Islet of Langerhans (tissue), 1 donor: ENCODE measurements around the gene LIG3.
A peak's percentile ranks its signal among the peaks of the same experiment; 100 is the strongest.
"Not testable (repeated sequence)": the region's sequence is repeated elsewhere in the genome, so short reads cannot be mapped to it uniquely, and the experiment has no call there.

Experiments
- FAIRE-seq: peaks from one replicate; lab custom pipeline; 2011; peaks lifted over from hg19 to GRCh38; lab: Jason Lieb, UNC

Gene LIG3

GRCh38 chr17:34980353-34980680 lies at the start of gene LIG3:
Gene LIG3 (plus strand): TSS chr17:34980512. CDS start chr17:34983006, 2,494 bp downstream.
- FAIRE-seq = no peak

- not testable (repeated sequence) for FAIRE-seq
These were observed 29.5 kb upstream of the LIG3 start for GRCh38 chr17:34950780-34951179.

- FAIRE-seq = no peak
These were observed 21.9 kb upstream of the LIG3 start for GRCh38 chr17:34958438-34958837.

- FAIRE-seq = peak; percentile 62
These were observed 19.0 kb upstream of the LIG3 start, which contains the start of the genes CCT6B and ZNF830 for GRCh38 chr17:34961093-34961911. Gene CCT6B (minus strand): TSS chr17:34961460. CDS start chr17:34961393, 67 bp downstream. Gene ZNF830 (plus strand): TSS chr17:34961540. CDS start chr17:34961567, 27 bp downstream.

GRCh38 chr17:34974179-34974578 lies 6.1 kb upstream of the LIG3 start:
- no peak for FAIRE-seq

- FAIRE-seq = no peak
These were observed 5.2 kb upstream of the LIG3 start for GRCh38 chr17:34974794-34975785.

- FAIRE-seq = no peak
These were observed 1.2 kb upstream of the LIG3 start for GRCh38 chr17:34979153-34979552.

- FAIRE-seq = no peak
These were observed 511 bp upstream of the LIG3 start for GRCh38 chr17:34979650-34980352.

GRCh38 chr17:34980681-34981537 lies 597 bp downstream of the LIG3 start:
- no peak for FAIRE-seq

GRCh38 chr17:34981538-34982241 lies 1.4 kb downstream of the LIG3 start:
- no peak for FAIRE-seq

GRCh38 chr17:34987232-34987631 lies 6.9 kb downstream of the LIG3 start:
- FAIRE-seq = no peak

- FAIRE-seq = no peak
These were observed 8.3 kb downstream of the LIG3 start for GRCh38 chr17:34988644-34989043.

- no peak for FAIRE-seq
These were observed 9.2 kb downstream of the LIG3 start for GRCh38 chr17:34989473-34989872.

- no peak for FAIRE-seq
These were observed 10.6 kb downstream of the LIG3 start for GRCh38 chr17:34990921-34991365.

GRCh38 chr17:34991606-34992005 lies 11.3 kb downstream of the LIG3 start:
- no peak for FAIRE-seq

GRCh38 chr17:34993031-34993430 lies 12.7 kb downstream of the LIG3 start:
- no peak for FAIRE-seq

- FAIRE-seq = no peak
These were observed 16.3 kb downstream of the LIG3 start for GRCh38 chr17:34996422-34997285.

- FAIRE-seq = no peak
These were observed 17.1 kb downstream of the LIG3 start for GRCh38 chr17:34997355-34997862.

- no peak for FAIRE-seq
These were observed 17.9 kb downstream of the LIG3 start for GRCh38 chr17:34998205-34998604.
